NCI-H128 (cell line): ENCODE data around the gene CRLF2.
"Not testable (repeated sequence)": the region's sequence is repeated elsewhere in the genome, so short reads cannot be mapped to it uniquely, and the experiment has no call there.

Source experiments
- DNase-seq: peaks from one replicate; lab custom pipeline; 2025; ENCODE audit not compliant: unreplicated experiment; lab: John Stamatoyannopoulos, UW

The CRLF2 gene

GRCh38 chrX:1169189-1169588 is 43.3 kb downstream of the CRLF2 start:
- no peak for DNase-seq

- no peak for DNase-seq
These were observed 44.4 kb downstream of the CRLF2 start for GRCh38 chrX:1167918-1168481.

- no peak for DNase-seq
These were observed 45.0 kb downstream of the CRLF2 start for GRCh38 chrX:1167466-1167865.

GRCh38 chrX:1165535-1166196 is 46.8 kb downstream of the CRLF2 start:
- DNase-seq: no peak

- DNase-seq: no peak
These were observed 47.8 kb downstream of the CRLF2 start for GRCh38 chrX:1164322-1165288.

GRCh38 chrX:1163231-1163630 is 49.2 kb downstream of the CRLF2 start:
- no peak for DNase-seq

GRCh38 chrX:1162119-1162916 is 50.1 kb downstream of the CRLF2 start:
- no peak for DNase-seq

- DNase-seq: no peak
These were observed 52.9 kb downstream of the CRLF2 start for GRCh38 chrX:1159548-1159947.

GRCh38 chrX:1156681-1157455 is 55.6 kb downstream of the CRLF2 start:
- DNase-seq: not testable (repeated sequence)

GRCh38 chrX:1153940-1154339 is 58.5 kb downstream of the CRLF2 start:
- DNase-seq: no peak

GRCh38 chrX:1152090-1152489 is 60.4 kb downstream of the CRLF2 start:
- no peak for DNase-seq

GRCh38 chrX:1151378-1152077 is 60.9 kb downstream of the CRLF2 start:
- DNase-seq: no peak

- DNase-seq: no peak
These were observed 61.7 kb downstream of the CRLF2 start for GRCh38 chrX:1150569-1151347.

- DNase-seq: no peak
These were observed 64.6 kb downstream of the CRLF2 start for GRCh38 chrX:1147611-1148515.

- no peak for DNase-seq
These were observed 68.2 kb downstream of the CRLF2 start for GRCh38 chrX:1144293-1144692.
